ENCODE data around the gene ZNRD2. TPM values are rescaled to one million over a fixed set of nuclear protein-coding genes. Genes with fewer than 3 reads are reported as not detected.

The ZNRD2 gene
- total and polyA plus RNA-seq, 10 of the 15 experiments (the other 5 are each of a cell fraction or from before 2014, with no cell fraction given) = 7.9 to 111 (median 55.4) TPM

DNA sequence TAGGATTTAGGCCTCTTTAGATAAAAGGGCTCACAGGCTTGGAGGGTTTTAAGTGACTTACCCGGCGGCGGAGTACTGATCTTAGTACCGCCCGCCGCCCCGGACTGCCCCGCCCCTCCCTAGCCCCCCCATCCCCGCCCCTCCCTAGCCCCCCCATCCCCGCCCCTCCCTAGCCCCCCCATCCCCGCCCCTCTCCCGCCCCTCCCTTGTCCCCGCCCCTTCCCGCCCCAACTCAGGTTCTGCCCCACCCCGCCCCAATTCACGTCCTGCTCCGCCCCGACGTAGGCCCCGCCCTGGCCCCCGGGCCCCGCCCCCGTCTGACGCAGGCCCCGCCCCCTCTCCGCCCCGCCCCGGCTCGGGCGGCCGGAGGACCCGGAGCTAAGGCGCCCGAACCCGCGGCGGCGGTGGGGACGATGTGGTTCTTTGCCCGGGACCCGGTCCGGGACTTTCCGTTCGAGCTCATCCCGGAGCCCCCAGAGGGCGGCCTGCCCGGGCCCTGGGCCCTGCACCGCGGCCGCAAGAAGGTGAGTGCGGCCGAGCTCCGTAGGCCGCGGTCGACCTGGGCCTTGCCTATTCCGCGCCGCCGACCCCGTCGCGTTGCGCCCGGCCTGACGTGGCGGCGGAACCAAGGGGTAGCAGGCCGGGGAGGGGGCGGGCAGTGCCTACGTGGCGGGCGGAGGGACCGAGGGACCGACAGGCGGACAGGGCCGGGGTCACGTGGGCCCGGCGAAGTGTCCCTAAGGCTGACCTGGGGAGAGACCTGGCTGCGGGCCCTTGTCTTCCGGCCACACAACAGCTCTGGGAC lies 45.3 kb upstream of the ZNRD2 start, which contains the start of gene SCYL1 (continued):
- TF ChIP-seq, protein P1, sequence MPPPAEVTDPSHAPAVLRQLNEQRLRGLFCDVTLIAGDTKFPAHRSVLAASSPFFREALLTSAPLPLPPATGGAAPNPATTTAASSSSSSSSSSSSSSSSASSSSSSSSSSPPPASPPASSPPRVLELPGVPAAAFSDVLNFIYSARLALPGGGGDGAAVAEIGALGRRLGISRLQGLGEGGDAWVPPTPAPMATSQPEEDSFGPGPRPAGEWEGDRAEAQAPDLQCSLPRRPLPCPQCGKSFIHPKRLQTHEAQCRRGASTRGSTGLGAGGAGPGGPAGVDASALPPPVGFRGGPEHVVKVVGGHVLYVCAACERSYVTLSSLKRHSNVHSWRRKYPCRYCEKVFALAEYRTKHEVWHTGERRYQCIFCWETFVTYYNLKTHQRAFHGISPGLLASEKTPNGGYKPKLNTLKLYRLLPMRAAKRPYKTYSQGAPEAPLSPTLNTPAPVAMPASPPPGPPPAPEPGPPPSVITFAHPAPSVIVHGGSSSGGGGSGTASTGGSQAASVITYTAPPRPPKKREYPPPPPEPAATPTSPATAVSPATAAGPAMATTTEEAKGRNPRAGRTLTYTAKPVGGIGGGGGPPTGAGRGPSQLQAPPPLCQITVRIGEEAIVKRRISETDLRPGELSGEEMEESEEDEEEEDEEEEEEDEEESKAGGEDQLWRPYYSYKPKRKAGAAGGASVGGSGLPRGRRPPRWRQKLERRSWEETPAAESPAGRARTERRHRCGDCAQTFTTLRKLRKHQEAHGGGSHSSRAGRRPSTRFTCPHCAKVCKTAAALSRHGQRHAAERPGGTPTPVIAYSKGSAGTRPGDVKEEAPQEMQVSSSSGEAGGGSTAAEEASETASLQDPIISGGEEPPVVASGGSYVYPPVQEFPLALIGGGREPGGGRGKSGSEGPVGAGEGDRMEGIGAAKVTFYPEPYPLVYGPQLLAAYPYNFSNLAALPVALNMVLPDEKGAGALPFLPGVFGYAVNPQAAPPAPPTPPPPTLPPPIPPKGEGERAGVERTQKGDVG (CRISPR knock-in tag; IDR thresholded peaks at IDR 0.05) = no peak

DNA sequence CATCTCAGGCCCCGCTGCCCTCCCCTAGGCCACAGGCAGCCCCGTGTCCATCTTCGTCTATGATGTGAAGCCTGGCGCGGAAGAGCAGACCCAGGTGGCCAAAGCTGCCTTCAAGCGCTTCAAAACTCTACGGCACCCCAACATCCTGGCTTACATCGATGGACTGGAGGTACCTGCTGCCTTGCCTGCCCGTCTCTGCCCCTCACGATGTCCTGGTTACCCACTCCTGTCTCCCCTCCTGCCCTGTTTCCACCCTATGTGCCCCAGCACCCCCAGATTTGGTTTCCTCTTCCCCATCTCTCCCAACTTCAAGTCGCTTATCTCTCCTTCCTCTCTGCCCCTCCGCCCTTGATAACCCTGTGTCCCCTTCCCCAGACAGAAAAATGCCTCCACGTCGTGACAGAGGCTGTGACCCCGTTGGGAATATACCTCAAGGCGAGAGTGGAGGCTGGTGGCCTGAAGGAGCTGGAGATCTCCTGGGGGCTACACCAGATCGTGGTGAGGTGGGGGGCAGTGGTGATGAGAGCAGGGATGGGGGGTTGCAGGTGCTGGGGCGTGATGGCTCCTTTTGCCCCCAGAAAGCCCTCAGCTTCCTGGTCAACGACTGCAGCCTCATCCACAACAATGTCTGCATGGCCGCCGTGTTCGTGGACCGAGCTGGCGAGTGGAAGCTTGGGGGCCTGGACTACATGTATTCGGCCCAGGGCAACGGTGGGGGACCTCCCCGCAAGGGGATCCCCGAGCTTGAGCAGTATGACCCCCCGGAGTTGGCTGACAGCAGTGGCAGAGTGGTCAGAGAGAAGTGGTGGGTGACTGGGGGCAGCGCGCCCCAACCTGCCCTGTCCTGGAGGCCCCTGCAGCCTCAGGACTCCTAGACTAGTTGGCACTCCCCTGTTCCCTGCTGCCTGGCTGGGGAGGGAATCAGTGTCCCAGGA lies 44.5 kb upstream of the ZNRD2 start:
- FAIRE-seq (no peak), ATAC-seq (no peak), DNase-seq (ENCODE audit: low read depth, low spot score) (no peak)
- BruUV-seq (replicated peaks) = TSS peak; percentile 61
- Histone ChIP-seq H3K36me3 (ENCODE audit: control insufficient read depth in 2 of 2, insufficient read depth in 2 of 2, low read length in 1 of 2) (peaks cover 0 to 23% of the 10 kb centered on the region in 2 experiments), H3K4me1 (ENCODE audit: control insufficient read depth, insufficient read depth, low read length) (peaks cover 25% of the 10 kb centered on the region), H3K9ac (ENCODE audit: control insufficient read depth, insufficient read depth, low read length) (peak overlapping the region; percentile 82), H3K27me3 (replicated peaks in 1 of 2; ENCODE audit: control insufficient read depth in 2 of 2, insufficient read depth in 2 of 2, low read length in 1 of 2) (no peaks in the 10 kb centered on the region), H3K27ac (ENCODE audit: control insufficient read depth, insufficient read depth) (peak overlapping the region; percentile 54), H3K4me3 (peak overlapping the region; percentile 85), H4K20me1 (ENCODE audit: control insufficient read depth, insufficient read depth) (no peaks in the 10 kb centered on the region), H2AFZ (ENCODE audit: control insufficient read depth, low read depth, low read length) (peak overlapping the region; percentile 37), H3K9me3 (replicated peaks; ENCODE audit: control insufficient read depth, insufficient read depth, low read length) (no peaks in the 10 kb centered on the region), H3K79me2 (ENCODE audit: control insufficient read depth, insufficient read depth, low read length) (peaks cover 15% of the 10 kb centered on the region), H3K4me2 (ENCODE audit: control insufficient read depth, insufficient read depth) (peak overlapping the region; percentile 96)
- 35% methylated on average over 31 of the region's 31 CpGs for WGBS (ENCODE audit: insufficient coverage, insufficient replicate concordance, low lambda C conversion rate, missing lambda C conversion rate)
- intact Hi-C loops (cut with micrococcal nuclease; ENCODE audit: unreplicated experiment) (no loop called here), in situ Hi-C loops (cut with MboI) (no loop called here)
- RAD21 ChIA-PET (ENCODE audit: unreplicated experiment) = interaction anchor here (0.6 to 2.0 kb wide), 9 partner anchors 15 to 1789 kb away, joined by 3 to 8 read pairs (median 4); no protein-coding TSS in a partner anchor
- POLR2A ChIA-PET = interaction anchor here (1.0 to 2.5 kb wide), 7 partner anchors 10 to 106 kb away, joined by 3 to 13 read pairs (median 4); partner anchors contain the start of gene PCNX3
- TF ChIP-seq HDGF (IDR thresholded peaks at IDR 0.05) (peak; percentile 89), GABPA (IDR thresholded peaks at IDR 0.05; ENCODE audit: low read depth) (no peak), HDAC6 (IDR thresholded peaks at IDR 0.05; ENCODE audit: unreplicated experiment) (no peak), MYB (IDR thresholded peaks at IDR 0.05; ENCODE audit: borderline replicate concordance, low read depth, low read length) (no peak)
- TF ChIP-seq, protein P2, sequence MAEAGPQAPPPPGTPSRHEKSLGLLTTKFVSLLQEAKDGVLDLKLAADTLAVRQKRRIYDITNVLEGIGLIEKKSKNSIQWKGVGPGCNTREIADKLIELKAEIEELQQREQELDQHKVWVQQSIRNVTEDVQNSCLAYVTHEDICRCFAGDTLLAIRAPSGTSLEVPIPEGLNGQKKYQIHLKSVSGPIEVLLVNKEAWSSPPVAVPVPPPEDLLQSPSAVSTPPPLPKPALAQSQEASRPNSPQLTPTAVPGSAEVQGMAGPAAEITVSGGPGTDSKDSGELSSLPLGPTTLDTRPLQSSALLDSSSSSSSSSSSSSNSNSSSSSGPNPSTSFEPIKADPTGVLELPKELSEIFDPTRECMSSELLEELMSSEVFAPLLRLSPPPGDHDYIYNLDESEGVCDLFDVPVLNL (IDR thresholded peaks at IDR 0.05; ENCODE audit: low read depth, low read length) = no peak
- SMC1A ChIA-PET (ENCODE audit: uncharacterized antibody, unreplicated experiment) = interaction anchor here (2.1 kb wide), 1 partner anchor 14 kb away, joined by 7 read pairs; no protein-coding TSS in a partner anchor
- CTCF ChIA-PET = interaction anchor here (0.6 to 3.5 kb wide), 8 partner anchors 14 to 250 kb away, joined by 3 to 18 read pairs (median 4); no protein-coding TSS in a partner anchor
